HG03108 (cell line): ENCODE results near the gene UPF3A.
A peak's percentile ranks its signal among the peaks of the same experiment; 100 is the strongest.
"Not testable (repeated sequence)": the region's sequence is repeated elsewhere in the genome, so short reads cannot be mapped to it uniquely, and the experiment has no call there.

Experiments
- ATAC-seq: cut with Tn5 transposase; IDR thresholded peaks from one replicate; pipeline ENCODE4 v1.9.1; 2021; ENCODE audit warnings: moderate library complexity; ENCODE audit not compliant: unreplicated experiment

The UPF3A gene

GRCh38 chr13:114263578-114263977 lies 17.8 kb upstream of the UPF3A start:
- ATAC-seq = no peak

DNA sequence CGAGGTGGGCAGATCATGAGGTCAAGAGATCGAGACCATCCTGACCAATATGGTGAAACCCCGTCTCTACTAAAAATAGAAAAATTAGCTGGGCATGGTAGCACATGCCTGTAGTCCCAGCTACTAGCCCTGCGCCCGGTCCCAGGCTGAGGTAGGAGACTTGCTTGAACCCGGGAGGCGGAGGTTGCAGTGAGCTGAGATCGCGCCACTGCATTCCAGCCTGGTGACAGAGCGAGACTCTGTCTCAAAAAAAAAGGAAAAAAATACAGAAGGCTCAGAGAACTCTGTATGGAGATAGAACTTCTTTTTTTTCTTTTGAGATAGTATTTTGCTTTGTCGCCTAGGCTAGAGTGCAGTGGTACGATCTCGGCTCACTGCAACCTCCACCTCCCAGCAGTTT lies 17.1 kb upstream of the UPF3A start:
- ATAC-seq = not testable (repeated sequence)

DNA sequence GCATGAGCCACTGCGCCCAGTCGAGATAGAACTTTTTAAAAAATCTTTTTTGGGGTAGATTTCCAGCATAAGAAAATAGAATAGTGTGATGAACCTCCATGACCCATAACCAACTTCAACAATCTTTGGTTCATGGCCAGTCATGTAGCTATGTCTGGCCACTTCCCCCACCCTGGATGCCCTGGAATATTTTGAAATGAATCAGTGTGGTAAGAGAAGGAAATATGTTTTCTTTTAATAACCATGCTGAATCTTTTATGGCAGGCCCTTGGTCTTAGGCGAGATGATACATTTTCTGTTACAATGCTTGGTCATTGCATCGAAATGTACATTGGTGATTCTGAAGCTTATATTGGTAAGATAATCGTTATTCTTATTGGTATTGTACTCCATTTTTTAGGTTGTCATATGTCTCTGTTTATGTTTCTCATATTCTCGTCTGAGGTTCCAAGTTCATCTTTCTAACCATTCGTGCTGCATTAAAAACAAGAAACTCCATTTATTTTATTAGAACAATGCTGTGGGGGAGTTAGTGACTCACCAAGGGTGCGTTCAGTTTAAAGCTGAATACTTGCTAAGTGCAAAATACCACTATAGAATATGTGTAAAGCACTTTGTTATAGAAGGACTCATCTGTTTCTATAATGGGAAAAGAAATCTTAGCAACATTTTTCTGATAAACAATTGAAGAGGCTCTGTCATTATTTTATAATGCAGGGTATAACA lies 16.4 kb upstream of the UPF3A start:
- ATAC-seq = no peak

GRCh38 chr13:114266241-114266640 lies 15.2 kb upstream of the UPF3A start:
- no peak for ATAC-seq

DNA sequence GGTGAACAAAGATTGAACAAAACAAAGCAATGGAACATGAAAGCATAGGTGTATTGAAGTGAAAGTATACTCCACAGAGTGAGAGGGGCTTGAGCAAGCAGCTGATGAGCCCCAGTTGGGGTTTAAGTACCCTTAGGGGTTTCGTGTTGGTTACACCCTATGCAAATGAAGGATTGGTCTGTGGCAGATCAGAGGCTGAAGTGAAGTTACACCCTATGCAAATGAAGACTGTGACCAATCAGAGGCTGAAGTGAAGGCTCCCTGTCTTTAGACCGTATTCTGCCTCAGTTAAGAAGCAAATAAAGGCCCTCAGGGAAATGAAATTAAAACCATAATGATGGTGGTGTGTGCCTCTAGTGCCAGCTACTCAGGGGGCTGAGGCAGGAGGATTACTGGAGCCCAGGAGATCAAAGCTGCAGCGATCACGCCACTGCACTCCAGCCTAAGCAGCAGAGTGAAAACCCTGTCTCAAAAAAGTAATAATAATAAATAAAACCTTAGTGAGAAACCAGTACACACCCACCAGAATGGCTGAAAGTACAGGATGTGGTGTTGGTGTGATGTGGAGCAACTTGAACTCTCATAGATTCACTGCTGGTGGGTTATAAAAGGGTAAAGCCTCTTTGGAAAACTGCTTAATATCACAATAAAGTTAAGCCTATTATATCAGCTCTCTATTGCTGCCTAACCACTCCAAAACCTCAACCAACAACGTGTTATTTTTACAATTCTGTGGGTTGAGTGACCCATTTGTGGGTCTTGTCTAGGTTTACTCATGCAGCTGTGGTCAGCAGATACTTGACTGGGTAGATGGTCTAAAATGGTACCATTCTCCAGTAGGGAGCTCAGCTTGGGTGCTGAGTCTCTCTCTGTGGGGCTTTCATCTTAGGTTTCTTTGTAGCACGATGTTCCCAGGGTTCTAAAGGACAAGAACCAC lies 12.8 kb upstream of the UPF3A start:
- ATAC-seq = no peak

- ATAC-seq = no peak
These were observed 12.1 kb upstream of the UPF3A start for GRCh38 chr13:114269281-114269770.

DNA sequence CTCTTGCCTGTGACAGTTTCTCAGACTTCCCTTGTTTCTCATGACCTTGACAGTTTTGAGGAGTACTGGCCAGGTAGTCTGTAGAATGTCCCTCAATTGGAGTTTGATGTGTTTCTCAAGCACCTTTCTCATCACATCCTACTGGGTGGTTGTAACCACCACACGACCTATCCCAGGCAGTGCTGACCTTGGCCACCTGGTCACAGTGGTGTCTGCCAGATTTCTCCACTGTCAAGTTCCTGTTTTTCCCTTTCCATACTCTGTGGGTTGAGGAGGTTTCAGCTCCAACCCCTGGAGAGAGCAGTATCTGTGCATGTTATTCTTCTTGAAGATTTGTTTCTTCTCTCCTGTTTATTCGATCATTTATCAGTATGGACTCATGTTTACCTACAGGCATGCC lies 8.4 kb upstream of the UPF3A start:
- no peak for ATAC-seq

DNA sequence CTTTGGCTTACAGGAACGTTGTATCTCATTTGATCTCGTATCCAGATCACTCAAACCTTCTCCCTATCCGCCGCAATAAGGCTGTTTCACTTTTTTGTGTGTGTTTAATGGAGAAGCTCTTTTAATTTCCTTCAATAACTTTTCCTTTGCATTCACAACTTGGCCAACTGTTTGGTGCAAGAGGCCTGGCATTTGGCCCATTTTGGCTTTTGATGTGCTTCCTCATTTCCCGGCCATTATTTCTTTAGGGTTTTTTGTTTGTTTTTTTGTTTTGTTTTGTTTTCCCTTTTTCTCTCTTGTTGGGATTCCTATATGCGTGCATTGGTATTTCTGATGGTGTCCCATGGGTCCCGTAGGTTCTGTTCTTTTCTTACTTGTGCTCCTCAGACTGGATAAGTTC lies 6.1 kb upstream of the UPF3A start:
- no peak for ATAC-seq

DNA sequence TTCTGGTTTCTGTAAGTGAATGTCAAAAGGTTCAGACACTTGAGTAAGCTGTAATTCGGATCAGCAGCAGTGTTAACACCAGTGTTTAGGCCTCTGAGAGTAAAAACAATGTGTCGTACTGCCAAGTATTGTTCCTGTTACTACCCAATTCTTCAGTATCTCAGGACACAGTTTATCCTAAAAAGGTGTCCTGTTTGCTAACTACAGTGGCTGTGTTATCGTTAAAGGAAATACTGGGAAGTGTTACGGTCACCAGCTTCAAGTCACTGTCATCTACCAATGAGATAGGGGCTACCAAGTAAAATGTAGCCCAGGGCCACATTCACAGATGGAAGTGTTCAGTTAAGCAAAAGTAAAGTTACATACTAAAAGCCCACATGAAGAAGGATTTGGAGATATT lies 2.3 kb upstream of the UPF3A start:
- ATAC-seq = no peak

- ATAC-seq = no peak
These were observed 1.5 kb upstream of the UPF3A start for GRCh38 chr13:114279758-114280355.

- ATAC-seq = peak; percentile 50
These were observed 755 bp downstream of the UPF3A start for GRCh38 chr13:114282041-114282670.

- no peak for ATAC-seq
These were observed 2.2 kb downstream of the UPF3A start for GRCh38 chr13:114283576-114283975.

GRCh38 chr13:114284680-114285079 lies 3.3 kb downstream of the UPF3A start:
- no peak for ATAC-seq

DNA sequence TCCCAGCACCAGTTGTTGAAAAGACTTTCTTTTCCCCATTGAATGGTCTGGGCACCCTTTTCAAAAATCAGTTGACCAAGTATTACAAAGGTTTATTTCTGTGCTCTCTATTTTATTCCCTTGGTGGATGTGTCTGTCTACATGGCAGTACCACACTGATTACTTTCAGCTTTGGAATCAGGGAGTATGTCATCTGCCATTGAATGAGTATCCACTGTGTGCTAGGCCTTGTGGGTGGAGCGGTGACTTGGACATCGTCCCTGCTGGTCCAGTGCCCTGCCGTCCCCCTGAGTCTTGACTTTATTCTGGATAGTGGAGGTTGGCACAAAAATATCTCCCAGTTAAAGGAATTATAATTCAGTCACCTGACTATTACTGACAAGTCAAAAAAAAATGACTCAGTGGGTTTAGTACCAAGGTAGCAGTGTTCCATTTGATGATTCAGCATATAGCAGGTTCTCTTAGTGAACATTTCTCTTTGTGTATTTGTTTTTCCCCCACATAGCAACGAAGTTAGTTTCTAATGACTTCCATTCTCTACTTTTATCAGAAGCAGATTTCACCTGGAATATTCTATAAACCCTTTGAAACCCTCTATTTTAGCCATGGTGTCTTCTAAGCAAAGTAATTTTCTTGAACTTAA lies 3.9 kb downstream of the UPF3A start:
- no peak for ATAC-seq

DNA sequence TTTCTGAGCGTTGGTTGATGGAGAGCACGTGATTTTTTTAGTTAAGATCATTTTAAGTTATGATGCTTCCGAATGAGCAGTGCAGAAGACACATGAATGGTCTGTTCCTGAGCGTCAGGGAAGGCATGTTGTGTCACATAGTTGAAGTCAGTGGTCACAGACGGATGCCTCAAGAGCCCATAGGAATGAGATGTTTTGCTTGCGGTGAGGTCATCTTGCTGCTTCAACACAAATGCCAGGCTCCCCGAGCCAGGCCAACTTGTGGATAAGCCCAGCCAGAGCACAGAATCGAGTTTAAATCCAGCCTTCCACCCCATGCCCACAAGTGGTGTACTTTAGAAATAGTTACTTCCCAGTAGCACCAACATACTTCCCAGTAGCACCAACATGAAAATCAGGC lies 5.4 kb downstream of the UPF3A start:
- no peak for ATAC-seq

DNA sequence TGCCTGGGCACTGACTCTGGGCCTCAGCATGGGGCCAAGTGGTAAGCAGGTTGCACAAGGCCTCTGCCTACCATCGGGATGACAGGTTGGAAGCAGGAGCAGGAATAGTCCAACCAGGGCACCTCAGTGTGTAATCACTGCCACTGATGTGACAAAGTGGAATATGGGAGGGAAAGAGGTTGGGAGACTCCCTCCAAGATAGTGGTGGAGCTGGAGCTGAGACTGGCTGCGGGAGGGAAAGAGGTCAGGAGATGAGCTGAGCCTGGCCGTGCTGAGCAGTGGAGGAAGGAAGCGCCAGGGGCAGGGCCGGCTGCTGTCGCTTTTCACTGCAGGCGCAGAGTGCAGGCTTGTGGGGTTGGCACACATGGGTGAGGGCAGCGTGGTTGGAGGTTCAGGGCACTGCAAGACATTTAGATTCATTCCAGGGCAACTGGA lies 6.8 kb downstream of the UPF3A start:
- no peak for ATAC-seq

- no peak for ATAC-seq
These were observed 15.0 kb downstream of the UPF3A start for GRCh38 chr13:114296448-114296847.

- no peak for ATAC-seq
These were observed 15.5 kb downstream of the UPF3A start for GRCh38 chr13:114296902-114297301.

- no peak for ATAC-seq
These were observed 17.5 kb downstream of the UPF3A start for GRCh38 chr13:114298866-114299265.

DNA sequence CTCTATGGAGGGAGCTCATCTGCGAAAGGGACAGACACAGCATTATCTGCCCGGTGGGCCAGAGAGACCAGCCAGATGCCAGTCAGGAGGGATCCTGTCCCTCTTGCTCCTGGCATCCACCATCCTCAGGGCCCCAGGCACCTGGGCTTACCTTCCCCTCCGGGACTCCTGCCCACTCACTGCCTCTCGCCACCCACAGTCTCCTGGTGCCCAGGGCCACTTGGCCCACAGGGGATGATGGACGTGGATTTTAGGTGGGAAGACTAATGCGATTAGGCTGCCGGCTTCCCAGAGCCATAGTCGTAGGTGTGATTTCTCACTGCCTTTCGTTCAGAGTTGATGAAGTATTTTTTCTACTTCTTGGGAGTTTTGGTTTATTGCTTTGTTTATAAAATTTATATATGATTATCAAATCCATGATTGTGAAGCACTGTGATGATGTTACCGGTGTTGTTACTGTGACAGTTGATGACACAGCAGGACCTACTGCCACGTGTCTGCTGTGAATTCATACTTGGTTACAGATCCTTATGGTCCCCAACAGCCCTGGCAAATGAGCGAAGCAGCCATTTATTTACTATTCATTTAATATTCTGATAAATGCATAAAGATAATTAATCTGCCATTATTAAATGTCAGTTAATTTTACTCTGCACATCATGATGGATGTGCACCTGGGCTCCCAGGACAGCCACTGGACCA lies 18.4 kb downstream of the UPF3A start:
- ATAC-seq = no peak
